MG63 (cell line): ENCODE measurements around the gene RHBDD3. TPM values are rescaled to one million over a fixed set of nuclear protein-coding genes. Genes with fewer than 3 reads are reported as not detected.
"Not testable (repeated sequence)": the region's sequence is repeated elsewhere in the genome, so short reads cannot be mapped to it uniquely, and the experiment has no call there.

Experiments
- DNase-seq: peaks from one replicate; pipeline ENCODE4 v3.0.0-alpha.2; 2020
- H3K27me3 ChIP-seq: fragments of 250-450 bp; sonication (Bioruptor Pico); 2 replicates; pipeline ENCODE4 v1.5.1; 2020; ENCODE audit warnings: mild to moderate bottlenecking, moderate library complexity
- H3K36me3 ChIP-seq: fragments of 250-450 bp; sonication (Bioruptor Pico); 2 replicates; pipeline ENCODE4 v1.5.1; 2020; ENCODE audit warnings: mild to moderate bottlenecking, moderate library complexity
- H3K4me3 ChIP-seq: fragments of 250-450 bp; sonication (Bioruptor Pico); 2 replicates; pipeline ENCODE4 v1.5.1; 2020; ENCODE audit warnings: mild to moderate bottlenecking, moderate library complexity
- H3K9me3 ChIP-seq: fragments of 250-450 bp; sonication (Bioruptor Pico); 2 replicates; pipeline ENCODE4 v1.5.1; 2020; ENCODE audit warnings: mild to moderate bottlenecking, moderate library complexity
- total RNA-seq: library from RNA; depleted of rRNA; stranded (reverse); fragments of >200 nt; shearing (Covaris generic); gene quantifications from 2 replicates; pipeline ENCODE4 v1.2.3, GENCODE V29; 2014; ENCODE audit warnings: low replicate concordance

The RHBDD3 gene
- total RNA-seq, 1 experiment from 2014 or later: 46.7 TPM

GRCh38 chr22:29260601-29261315 lies 7.0 kb downstream of the RHBDD3 start:
- Histone ChIP-seq H3K27me3 (no peaks in the 10 kb centered on the region), H3K9me3 (no peaks in the 10 kb centered on the region), H3K36me3 (peaks cover 16% of the 10 kb centered on the region), H3K4me3 (no peak overlapping the region)
- no peak for DNase-seq

GRCh38 chr22:29260031-29260560 lies 7.7 kb downstream of the RHBDD3 start:
- H3K36me3 ChIP-seq: peaks cover 10% of the 10 kb centered on the region
- no peak for DNase-seq
- no peak overlapping the region for H3K4me3 ChIP-seq
- no peaks in the 10 kb centered on the region for H3K27me3 ChIP-seq
- H3K9me3 ChIP-seq: no peaks in the 10 kb centered on the region

DNA sequence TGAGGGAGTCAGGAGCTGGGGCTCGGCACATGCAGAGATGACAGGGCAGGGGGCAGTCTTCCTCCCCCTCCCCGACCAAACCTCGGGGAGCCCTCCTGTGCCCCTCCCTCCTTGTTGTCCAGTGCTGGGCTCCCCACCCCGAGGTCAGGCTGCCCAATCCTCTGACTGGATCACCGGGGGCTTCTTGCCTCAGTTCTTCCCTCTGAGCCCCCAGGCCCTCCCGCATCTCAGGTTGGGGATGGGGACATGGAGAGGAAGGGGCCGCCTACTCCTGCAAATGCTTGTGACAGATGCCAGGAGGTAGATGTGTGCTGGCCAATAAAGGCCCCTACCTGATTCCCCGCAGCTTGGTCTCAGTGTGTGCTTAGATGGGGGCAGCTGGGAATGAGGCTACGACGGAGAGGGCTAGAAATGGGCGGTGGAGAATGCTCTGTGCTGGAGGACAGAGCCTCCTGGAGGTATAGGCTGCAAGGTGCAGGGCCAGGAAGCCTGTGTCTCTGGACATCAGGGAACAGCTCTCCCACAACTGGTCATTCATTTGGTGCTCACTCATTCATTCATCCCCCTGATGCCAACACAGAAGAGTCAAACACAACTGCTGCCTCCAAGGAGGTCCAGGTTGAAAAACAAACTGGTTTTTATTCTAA lies 8.4 kb downstream of the RHBDD3 start:
- Histone ChIP-seq H3K27me3 (no peaks in the 10 kb centered on the region), H3K9me3 (no peaks in the 10 kb centered on the region), H3K36me3 (peaks cover 4% of the 10 kb centered on the region), H3K4me3 (no peak overlapping the region)
- no peak for DNase-seq

DNA sequence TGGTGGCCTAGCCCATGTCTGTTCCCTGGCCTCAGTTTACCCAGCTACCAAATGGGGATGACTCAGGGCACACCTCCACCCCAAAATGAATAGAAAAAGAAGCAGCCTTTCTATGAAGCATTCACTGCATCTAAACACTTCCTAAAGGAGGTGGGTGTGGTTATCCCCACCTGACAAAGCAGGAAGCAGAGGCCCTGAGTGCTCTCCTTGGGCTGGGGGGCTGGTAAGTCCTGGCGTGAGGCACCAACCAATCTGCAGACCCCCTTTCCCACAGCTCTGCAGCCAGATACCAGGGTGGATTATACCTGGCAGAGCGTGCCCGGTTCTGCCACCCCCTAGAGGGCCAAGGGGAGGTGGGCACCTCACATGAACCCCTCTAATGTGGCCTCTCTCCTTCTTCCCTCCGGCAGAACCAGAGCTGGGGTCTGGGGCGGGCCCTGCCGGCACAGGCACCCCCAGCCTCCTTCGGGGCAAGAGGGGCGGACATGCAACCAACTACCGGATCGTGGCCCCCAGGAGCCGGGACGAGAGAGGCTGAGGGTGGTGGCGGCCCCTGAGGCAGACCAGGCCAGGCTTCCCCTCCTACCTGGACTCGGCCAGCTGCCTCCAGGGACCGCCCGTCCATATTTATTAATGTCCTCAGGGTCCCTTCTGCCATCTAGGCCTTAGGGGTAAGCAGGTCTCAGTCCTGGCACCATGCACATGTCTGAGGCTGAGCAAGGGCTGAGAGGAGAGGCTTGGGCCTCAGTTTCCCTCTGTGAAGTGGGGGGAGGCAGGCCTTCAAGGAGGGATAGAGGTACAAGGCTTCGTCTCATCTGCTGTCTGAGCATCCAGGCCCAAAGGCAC lies 9.2 kb downstream of the RHBDD3 start:
- Histone ChIP-seq H3K36me3 (no peaks in the 10 kb centered on the region; the same call in 1 of the 2 replicates), H3K4me3 (no peak overlapping the region), H3K27me3 (no peaks in the 10 kb centered on the region), H3K9me3 (no peaks in the 10 kb centered on the region)
- no peak for DNase-seq

DNA sequence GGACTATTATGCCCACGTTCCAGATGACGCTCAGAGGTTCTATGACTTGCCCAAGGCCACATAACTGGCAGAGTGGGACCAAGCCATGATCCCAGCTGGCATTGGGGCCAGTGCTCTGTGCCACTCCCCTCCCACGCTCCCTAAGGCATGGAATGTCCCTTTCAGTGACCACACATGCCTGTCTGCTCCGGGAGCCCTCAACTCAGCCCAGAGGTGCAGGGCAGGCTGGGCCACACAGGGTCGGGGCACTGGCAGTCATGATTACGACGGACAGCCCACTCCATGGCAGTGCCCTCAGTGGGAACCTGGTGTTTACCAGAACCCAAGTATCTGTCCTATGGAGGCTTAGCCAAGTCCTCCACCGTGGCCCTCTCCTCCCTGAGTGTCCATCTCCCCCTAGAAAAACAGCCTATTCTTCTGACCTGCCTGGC lies 10.0 kb downstream of the RHBDD3 start:
- Histone ChIP-seq H3K27me3 (no peaks in the 10 kb centered on the region), H3K9me3 (no peaks in the 10 kb centered on the region), H3K4me3 (no peak overlapping the region), H3K36me3 (no peaks in the 10 kb centered on the region)
- DNase-seq: no peak

- Histone ChIP-seq H3K27me3 (no peaks in the 10 kb centered on the region), H3K4me3 (no peak overlapping the region), H3K36me3 (no peaks in the 10 kb centered on the region), H3K9me3 (no peaks in the 10 kb centered on the region)
- no peak for DNase-seq
Measured at GRCh38 chr22:29256606-29257325, 11.0 kb downstream of the RHBDD3 start.

GRCh38 chr22:29255064-29255621 lies 12.6 kb downstream of the RHBDD3 start:
- no peak overlapping the region for H3K4me3 ChIP-seq
- DNase-seq: no peak
- H3K9me3 ChIP-seq: no peaks in the 10 kb centered on the region
- H3K27me3 ChIP-seq: no peaks in the 10 kb centered on the region
- no peaks in the 10 kb centered on the region for H3K36me3 ChIP-seq

GRCh38 chr22:29254286-29254660 lies 13.5 kb downstream of the RHBDD3 start:
- H3K36me3 ChIP-seq: no peaks in the 10 kb centered on the region
- no peaks in the 10 kb centered on the region for H3K27me3 ChIP-seq
- H3K9me3 ChIP-seq: no peaks in the 10 kb centered on the region
- no peak for DNase-seq
- no peak overlapping the region for H3K4me3 ChIP-seq

DNA sequence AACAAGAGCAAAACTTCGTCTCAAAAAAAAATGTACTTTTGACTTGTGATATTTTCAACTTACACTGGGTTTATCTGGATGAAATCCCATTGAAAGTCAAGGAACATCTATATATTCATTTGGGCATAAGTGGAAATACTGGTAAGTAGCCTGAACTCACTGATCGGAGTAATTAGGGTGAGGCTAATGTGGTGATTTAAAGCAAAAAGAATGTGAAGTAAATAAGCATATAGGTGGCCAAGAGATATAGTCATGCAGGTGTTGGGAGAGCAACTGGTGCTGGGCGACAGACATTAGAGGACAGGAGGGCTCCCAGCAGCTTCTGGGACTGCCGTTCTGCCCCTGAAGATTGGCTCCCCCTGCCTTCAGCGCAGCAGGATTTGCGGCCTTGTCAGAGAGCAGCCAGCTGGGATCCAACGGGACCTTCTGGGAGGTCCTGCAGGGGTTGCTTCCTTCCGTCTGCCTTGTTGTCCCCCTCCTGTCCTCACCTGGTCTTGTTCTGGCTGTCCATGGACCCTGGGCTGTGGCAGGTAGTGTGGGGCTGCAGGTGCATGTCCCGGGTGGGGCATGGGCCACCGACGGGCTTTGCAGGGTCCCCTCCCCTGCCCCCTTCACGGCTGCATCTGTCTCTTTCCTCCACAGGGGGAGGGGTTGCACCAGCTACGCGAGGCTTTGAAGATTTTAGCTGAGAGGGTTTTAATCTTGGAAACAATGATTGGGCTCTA lies 14.1 kb downstream of the RHBDD3 start:
- H3K27me3 ChIP-seq: no peaks in the 10 kb centered on the region
- DNase-seq: no peak
- no peaks in the 10 kb centered on the region for H3K36me3 ChIP-seq
- no peaks in the 10 kb centered on the region for H3K9me3 ChIP-seq
- H3K4me3 ChIP-seq: no peak overlapping the region

DNA sequence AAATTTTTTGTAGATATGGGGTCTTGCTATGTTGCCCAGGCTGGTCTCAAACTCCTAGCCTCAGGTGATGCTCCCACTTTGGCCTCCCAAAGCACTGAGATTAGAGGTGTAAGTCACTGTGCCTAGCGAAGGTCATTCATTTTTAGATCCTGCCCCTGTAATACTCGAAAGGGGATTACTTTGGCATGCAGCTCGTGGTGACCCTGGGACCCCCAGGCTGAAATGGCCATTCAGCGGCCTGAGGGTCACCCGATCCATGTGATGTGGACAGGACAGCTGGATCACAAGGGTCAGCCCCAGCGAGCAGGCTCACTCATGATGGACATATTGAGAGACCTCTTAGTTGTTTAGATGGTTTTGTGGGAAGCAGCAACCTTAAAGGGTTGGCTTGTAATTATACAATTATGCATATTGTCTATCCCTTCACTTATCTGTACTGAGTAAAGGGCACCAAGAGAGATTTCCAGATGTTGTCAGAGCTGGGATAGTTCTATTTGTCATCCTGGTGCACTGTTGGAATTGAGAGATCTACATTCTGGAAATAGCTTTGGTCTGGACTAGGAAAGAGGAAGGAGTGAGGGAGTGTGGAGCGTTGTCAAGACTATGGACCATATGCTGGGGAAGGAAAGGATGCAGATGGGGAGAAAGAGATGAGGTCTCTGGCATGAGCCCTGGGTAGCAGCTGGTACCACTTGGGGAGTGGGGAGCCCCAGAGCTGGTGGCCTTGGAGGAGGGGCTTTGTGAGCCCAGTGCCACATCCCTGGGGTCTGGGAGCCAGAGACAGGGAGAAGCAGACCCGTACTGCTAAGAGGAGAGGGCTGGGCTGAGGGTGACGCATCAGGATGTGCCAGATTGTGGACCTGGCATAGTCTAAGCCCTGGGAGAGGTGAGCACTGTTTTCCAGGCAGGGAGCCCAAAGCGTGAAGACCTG lies 15.5 kb downstream of the RHBDD3 start:
- no peak for DNase-seq
- Histone ChIP-seq H3K9me3 (no peaks in the 10 kb centered on the region), H3K4me3 (no peak overlapping the region), H3K36me3 (no peaks in the 10 kb centered on the region), H3K27me3 (no peaks in the 10 kb centered on the region)

DNA sequence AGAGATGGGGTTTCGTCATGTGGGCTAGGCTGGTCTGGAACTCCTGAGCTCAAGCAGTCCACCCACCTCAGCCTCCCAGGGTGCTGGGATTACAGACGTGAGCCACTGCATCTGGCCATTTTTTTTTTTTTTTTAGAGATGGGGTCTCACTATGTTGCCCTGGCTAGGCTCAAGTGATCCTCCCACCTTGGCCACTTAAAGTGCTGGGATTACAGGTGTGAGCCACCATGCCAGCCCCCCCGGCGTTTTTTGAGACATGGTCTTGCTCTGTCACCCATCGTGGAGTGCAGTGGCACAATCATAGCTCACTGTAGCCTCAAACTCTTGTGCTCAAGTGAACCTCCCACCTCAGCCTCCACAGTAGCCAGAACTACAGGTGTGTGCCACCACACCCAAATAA lies 16.5 kb downstream of the RHBDD3 start:
- DNase-seq: no peak
- Histone ChIP-seq H3K4me3 (no peak overlapping the region), H3K9me3 (no peaks in the 10 kb centered on the region), H3K36me3 (no peaks in the 10 kb centered on the region), H3K27me3 (no peaks in the 10 kb centered on the region)

DNA sequence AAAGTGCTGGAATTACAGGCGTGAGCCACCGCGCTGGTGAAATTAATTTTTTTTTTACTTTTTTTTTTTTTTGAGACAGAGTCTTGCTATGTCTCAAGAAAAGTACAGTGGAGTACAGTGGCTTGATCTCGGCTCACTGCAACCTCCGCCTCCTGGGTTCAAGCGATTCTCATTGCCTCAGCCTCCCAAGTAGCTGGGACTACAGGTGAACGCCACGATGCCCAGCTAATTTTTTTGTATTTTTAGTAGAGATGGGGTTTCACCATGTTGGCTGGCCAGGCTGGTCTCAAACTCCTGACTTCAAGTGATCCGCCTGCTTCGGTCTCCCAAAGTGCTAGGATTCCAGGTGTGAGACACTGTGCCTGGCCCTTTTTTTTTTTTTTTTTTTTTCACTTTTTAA lies 19.9 kb downstream of the RHBDD3 start:
- not testable (repeated sequence) for H3K36me3 ChIP-seq, H3K9me3 ChIP-seq

DNA sequence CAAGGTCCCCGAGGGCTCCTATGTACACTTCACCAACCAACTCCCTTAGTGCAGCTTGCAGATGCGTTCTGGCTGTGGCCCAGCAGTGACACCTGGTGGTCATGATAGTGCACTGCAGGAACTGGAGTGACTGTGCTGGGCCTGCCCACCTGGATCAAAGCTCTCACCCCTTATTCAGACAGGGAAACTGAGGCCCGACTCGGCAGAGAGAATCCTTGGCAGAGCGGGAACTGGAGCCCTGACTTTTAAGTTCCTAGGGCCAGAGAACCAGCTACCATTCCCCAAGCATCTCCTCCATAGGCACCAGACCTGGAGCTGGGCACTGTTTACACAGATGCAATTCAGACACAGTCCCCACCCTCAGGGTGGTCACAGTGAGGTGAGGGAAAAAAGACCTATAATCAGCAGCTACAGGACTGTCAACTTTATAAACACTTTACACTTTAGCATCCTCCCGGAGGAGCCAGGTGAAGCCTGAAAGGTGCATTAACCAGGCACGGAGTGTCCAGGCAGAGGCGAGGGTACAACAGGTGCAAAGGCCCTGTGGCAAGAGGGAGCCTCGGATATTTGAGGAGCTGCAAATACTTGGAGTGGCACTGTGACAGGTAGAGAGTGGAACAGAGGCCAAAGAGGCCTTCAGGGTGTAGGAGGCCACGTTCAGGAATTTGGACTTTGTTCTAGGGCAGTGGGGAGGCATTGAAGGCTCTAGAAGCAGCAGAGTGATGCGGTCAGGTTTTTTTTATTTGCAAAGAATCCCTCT lies 22.0 kb downstream of the RHBDD3 start:
- Histone ChIP-seq H3K9me3 (peaks cover 9% of the 10 kb centered on the region; the same call in 1 of the 2 replicates), H3K4me3 (no peak overlapping the region), H3K36me3 (no peaks in the 10 kb centered on the region), H3K27me3 (no peaks in the 10 kb centered on the region)
- peak; percentile 45 for DNase-seq

More for the DNA sequence above, 19.9 kb downstream of the RHBDD3 start:
- not testable (repeated sequence) for DNase-seq, H3K27me3 ChIP-seq, H3K4me3 ChIP-seq
